HEK293T (cell line): ENCODE results near the gene TRA2A.

Experiments
- BHLHE40 ChIP-seq: fragments of 450-650 bp; IDR thresholded peaks from 2 replicates; pipeline ENCODE4 v1.6.1; 2016; ENCODE audit warnings: mild to moderate bottlenecking, moderate library complexity, borderline replicate concordance
- CTBP1 ChIP-seq: fragments of 450-650 bp; IDR thresholded peaks from 2 replicates; pipeline ENCODE4 v1.6.1; 2016; ENCODE audit warnings: borderline replicate concordance
- FOXK2 ChIP-seq: fragments of 450-650 bp; IDR thresholded peaks from 2 replicates; pipeline ENCODE4 v1.6.1; 2016; ENCODE audit warnings: mild to moderate bottlenecking
- HDGF ChIP-seq: fragments of 450-650 bp; IDR thresholded peaks from 2 replicates; pipeline ENCODE4 v1.6.1; 2017; ENCODE audit warnings: antibody characterized with exemption, borderline replicate concordance
- LEF1 ChIP-seq: fragments of 450-650 bp; IDR thresholded peaks from 2 replicates; pipeline ENCODE4 v1.6.1; 2017; ENCODE audit warnings: mild to moderate bottlenecking, borderline replicate concordance
- SP1 ChIP-seq: fragments of 450-650 bp; IDR thresholded peaks from 2 replicates; pipeline ENCODE4 v1.6.1; 2017
- SUZ12 ChIP-seq: fragments of 450-650 bp; IDR thresholded peaks from 2 replicates; pipeline ENCODE4 v1.6.1; 2016; ENCODE audit warnings: mild to moderate bottlenecking

GRCh38 chr7:23539494-23539907, 7.7 kb upstream of the TRA2A start:
- TF ChIP-seq HDGF (no peak), LEF1 (no peak), SUZ12 (no peak), BHLHE40 (no peak), FOXK2 (no peak), CTBP1 (no peak), SP1 (no peak)
